Loucy (cell line): ENCODE data around the gene LDLRAD4.

Source experiments
- CTCF ChIP-seq: fragments of 200-600 bp; sonication (generic); conservative IDR thresholded peaks from 2 replicates; pipeline ENCODE4 v1.5.1; 2014; ENCODE audit warnings: mild to moderate bottlenecking, antibody characterized with exemption, low read length
- EZH2phosphoT487 ChIP-seq: fragments of 200-600 bp; IDR thresholded peaks from 2 replicates; pipeline ENCODE4 v1.6.1; 2018; ENCODE audit warnings: antibody characterized with exemption, mild to moderate bottlenecking, moderate library complexity, borderline replicate concordance

DNA sequence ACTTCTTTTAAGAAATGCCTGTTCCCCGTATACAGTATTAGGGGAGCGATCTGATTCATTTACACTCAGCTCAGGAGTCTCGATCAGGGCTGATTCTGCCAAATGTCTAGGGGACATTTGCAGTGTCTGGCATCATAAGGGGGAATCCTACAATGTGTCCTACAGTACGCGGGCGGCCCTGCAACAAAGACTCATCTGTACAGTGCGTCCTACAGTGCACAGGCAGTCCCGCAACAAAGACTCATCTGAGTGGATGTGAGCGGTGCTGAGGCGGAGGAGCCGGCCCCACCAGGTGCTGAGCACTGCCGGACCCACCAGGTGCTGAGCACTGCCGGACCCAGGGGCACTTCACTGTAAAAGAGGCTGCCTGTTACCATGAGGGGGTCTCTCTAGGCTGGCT is 405.3 kb downstream of the LDLRAD4 start:
- TF ChIP-seq CTCF (no peak), EZH2phosphoT487 (no peak)
